ENCODE results near the gene IFNLR1.

IFNLR1 gene

DNA sequence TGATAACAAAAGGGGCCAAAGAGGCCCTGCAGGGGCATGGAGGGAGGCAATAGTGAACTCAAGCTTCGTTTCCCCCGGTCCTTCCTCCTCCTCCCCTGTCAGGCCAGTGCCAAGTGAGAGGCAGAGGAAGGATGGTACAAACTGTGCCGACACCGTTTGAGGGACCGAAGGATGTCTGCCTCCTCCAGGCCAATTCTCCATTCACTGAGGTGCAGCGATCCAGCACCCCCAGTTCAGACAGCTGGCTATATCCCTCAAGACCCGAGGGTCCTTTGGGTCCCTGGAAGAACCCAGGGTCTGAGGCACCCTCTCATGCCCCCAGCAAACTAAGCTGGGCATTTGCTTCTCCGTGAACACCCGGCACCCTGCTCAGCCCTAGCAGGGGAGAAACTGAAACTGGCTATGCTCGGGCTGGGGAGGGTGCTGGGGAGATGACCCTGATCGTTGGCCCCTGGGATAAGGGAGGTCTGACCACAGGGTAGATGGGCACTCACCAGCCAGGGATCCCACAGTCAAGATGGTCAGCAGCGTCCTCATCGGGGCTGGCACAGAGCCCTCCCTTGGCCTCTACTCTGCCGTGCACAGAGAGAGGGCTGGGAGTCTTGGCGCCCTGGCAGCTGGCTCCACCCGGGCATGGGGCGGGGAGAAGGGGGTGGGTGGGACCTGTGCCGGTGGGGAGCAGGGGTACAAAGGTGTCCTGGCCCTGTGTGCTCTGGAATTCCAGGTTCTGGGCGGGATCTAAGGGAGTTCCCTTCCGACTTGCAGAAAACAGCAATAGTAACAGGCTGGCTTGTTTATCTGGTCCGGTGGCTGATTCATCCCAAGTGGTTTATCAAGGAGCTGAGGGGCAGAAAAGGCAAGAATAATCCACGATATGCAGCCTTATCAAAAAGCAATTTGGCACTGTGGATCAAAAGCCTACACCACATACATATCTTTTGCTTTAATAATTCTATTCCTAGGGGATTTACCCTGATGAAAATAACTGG lies 44.2 kb downstream of the IFNLR1 start, which contains the start of gene IL22RA1:
IL22RA1 (minus strand) TSS at position 595 of the 989 bp plus-strand sequence; CDS start at position 537, 58 bp downstream.
- peak; percentile 6 for DNase-seq

DNA sequence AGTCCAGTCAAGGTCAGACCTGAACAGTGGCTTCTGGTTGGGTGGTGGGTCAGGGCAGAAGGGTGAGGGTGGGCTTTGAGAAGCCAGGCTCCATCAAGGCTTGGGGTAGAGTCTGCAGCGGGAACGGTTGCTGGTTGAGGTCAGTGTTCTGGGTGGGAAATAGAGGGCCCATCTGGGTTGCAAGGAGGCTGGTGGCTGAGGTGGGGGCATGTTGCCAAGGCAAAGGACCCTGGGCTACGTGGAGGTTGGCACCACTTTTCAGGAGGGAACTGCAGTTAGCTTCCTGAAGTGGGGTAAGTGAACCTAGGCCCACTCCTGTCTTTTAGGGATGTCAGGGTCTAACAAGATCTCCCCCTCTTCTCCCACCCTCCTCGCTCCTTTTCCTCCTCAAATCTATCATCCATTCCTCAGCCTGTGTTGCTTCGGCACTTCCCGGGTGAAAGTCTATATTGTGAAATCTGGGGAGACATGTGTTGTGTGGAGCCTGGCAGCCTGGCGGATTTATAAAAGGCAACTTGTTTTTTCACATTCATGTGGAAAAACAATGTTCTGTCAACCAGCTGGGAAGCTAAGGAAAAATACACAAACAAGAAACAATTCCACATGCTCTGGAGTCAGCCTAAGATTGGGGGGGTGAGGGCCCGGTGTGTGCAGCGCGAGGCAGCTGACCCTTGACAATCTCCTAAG lies 45.6 kb downstream of the IFNLR1 start:
- no peak for DNase-seq

DNA sequence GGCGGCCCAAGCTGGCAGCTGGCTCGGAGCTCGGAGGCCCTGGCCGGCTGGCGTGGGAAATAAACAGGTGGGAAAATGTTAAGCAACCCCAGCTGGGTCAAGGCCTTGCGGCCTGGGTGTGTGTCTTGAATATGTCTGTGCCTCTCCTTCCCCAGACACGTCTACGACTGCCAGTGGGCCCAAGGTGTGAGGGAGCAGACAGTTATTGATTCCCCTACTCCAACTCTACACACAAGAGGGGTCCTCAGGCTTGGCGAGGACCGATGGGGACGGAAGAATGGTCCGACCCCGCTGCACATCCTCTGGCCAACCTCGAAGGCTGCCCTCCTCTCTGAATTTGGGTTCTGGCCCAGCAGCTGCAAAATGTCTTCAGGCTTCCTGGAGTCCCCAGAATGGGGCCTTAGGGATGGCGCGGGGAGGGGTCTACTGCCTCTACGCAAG lies 46.3 kb downstream of the IFNLR1 start:
- no peak for DNase-seq

DNA sequence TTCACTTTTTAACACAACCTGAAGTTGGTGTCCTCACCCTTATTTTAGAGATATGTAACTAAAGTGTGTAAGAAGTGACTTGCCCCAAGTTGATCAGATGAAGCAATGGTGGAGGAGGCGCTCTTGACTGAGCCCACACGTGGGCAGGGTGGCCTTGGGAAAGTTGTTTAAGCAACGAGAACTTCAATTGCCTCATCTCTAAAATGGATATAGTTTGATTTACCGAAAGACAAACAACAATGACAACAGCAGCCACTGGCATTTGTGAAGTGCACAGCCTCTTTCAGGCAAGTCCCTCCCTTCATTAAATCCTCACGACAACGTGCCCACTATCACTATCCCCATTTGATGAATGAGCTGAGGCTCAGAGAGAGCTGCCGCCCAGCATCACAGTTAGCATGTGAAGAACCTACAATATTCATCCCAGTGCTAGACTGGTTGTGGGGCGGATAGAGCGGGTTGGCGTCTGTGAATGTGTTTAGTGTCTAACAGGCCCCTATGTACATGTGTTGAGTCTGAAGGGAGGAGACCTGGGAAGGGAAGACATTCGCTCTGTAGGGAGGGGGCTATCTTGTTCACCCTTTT lies 47.2 kb downstream of the IFNLR1 start:
- no peak for DNase-seq

DNA sequence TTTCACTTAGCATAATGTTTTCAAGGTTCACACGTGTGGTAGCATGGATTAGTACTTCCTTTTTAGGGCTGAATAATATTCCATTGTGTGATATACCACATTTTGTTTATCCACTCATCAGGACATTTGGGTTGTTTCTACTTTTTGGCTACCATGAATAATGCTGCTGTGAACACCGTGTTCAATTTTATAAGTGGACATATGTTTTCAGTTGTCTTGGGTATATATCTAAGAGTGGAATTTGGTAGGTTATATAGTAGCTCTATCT lies 47.9 kb downstream of the IFNLR1 start:
- DNase-seq = no peak

DNA sequence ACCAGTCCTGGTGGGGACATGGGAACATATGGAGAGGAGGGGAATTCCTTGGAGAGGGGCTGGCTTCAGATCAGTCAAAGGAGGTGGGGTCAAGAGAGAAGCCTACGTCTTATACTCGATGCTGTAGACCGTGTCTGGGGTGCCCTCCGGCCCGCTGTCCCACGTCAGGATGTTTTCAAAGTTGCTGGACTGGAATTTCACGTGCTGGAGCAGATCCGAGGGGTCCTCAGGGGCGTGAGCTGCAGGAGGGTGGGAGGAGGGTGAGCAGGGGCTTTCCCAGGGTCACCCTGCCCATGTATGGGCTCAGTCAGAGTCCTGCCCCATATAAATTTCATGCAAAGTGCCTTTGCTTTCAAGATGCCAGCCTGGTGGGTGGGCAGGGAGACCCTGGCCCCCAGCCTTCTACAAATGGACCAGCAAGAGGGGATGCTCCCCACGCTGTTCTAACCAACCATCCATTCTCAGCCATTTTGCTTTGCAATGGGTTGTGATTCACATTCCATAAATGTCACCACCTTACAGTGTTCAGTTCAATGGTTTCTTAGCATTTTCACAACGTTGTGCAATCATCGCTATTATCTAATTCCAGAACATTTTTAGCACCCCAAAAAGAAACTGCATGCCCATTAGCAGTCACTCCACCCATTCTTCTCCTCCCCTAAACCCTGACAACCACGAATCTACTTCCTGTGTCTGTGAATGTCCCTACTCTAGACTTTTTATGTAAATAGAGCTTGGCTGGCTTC lies 48.4 kb downstream of the IFNLR1 start:
- no peak for DNase-seq

DNA sequence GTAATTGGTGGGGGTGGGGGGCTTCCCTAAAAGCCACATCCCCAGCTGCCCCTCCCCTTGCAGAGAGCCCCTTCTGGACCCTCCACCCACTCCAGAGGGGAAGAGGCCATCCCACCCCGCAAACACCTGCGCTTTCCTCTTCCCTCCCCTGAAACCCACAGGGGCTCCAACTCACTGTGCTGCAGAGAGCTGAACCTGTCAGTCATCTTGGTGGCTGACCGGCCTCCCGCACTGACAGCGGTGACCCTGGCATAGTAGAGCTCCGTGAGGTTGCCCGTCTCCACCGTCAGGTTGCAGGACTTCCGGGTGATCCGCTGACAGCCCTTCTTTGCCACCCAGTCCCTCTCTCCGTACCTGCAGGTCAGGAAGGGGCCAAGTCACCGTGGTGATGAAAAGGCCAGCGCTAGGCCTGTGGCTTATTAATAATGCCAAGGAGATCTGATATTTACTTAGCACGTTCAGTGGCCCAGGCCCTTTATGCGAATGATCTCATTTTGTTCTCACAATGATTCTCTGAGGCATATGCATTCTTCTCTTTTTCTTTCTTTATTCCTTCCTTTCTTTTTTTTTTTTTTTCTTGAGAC lies 50.0 kb downstream of the IFNLR1 start:
- no peak for DNase-seq

DNA sequence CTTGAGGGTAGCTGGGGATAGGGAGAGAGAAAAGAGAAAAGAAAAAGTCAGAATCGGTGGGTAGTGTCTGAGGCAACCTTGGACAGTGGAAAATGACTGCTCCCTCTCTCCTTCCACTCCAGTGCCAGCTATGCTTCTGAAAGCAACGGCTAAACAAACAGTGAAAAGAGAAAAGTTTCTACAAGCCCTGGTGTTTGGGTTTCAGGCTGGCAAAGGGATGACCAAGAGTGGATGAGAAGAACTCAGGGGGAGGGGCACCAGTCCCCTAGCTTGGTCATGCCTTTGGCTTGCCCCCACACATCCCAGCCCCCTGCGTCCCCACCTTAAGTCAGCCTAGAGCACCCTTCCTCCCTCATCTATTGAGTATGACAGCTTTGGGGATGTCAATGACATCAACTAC lies 52.7 kb downstream of the IFNLR1 start:
- DNase-seq = no peak

DNA sequence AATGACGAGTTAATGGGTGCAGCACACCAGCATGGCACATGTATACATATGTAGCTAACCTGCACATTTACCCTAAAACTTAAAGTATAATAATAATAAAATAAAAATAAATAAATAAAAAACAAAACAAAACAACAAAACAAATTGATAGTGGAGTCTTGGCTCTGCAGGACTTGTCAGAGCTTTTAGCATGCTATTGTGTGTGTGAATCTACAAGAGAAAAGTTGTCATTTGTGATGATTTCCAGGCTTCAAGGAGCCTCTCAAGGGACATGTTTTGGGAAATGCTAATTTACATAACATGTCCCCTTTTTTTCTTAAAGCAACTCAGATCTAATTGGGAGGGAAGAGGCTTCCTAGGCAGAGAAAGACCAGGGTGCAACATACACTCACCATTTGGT lies 53.3 kb downstream of the IFNLR1 start:
- DNase-seq = no peak

DNA sequence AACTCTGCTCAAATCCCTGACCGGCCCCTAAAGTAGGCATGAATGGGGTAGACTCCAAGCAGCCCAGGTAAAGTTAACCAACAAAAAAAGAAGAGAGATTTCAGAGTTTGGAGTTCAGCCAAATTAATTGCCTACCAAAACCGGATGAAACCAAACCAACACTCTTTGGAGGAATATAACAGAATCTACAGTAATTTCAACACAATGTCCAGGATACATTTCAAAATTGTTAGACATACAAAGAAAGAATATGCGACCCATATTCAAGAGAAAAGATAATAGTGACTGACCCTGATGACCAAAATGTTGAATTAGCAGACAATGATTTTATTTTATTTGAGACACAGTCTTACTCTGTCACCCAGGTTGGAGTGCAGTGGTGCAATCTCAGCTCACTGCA lies 56.7 kb downstream of the IFNLR1 start:
- DNase-seq = no peak

DNA sequence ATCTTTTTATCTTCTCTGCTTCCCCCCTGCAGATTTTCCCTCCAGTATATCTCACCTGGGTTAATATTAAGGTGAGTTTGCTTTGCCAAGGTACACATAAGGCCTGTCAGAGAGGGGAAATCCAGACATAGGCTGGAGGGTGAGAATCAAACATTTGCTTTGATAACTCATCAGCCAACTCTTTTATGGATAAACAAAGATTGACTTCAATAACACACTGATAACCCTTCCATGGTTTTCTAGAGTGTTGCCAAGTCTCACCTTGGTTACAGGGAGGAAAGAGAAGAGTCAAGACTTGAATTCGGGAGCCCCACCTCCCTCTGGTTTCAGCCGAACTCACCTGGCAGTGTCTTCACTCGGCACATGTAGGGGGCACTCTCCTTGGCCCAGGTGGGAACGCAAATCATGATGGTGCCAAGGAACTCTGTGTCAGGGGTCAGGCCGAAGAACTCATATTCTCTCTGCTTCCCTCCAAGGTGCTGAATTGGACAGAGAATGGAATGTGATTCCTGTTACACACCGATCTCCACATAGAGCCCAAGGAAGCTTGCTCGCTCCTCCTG lies 59.2 kb downstream of the IFNLR1 start:
- no peak for DNase-seq

DNA sequence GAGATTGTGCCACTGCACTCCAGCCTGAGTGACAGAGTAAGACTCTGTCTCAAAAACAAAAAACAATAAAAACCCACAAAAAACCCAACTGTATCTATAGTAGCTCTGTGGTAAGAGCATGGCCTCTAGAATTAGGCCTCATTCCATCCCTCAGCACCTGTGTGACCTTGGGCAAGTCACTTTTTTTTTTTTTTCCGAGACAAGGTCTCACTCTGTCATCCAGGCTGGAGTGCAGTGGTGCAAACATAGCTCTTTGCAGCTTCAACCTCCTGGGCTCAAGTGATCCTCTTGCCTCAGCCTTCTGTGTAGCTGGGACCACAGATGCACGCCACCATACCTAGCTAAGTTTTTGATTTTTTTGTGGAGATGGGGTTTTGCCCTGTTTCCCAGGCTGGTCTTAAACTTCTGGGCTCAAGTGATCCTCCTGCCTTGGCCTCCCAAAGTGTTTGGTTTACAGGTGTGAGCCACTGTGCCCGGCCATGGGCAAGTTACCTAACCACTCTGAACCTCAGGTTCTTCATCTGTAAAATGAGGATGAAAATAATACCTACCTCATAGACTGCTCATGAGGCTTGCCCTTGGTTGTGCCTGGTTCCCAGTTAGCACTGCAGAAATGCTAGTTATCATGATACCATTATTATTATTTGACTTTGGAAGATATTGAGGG lies 59.8 kb downstream of the IFNLR1 start:
- DNase-seq = no peak

DNA sequence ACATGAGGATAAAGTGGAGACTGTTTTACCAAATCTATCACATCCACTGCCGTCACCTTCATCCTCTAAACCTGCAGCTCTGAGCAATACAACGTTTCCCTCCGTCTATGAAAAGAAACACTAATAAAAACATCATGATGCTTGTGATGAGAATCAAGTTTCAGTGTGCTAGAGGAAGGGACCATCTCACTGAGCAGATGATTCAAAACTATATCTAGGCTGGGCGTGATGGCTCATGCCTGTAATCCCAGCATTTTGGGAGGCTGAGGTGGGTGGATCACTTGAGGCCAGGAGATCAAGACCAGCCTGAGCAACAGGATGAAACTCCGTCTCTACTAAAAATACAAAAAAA lies 60.4 kb downstream of the IFNLR1 start:
- no peak for DNase-seq

DNA sequence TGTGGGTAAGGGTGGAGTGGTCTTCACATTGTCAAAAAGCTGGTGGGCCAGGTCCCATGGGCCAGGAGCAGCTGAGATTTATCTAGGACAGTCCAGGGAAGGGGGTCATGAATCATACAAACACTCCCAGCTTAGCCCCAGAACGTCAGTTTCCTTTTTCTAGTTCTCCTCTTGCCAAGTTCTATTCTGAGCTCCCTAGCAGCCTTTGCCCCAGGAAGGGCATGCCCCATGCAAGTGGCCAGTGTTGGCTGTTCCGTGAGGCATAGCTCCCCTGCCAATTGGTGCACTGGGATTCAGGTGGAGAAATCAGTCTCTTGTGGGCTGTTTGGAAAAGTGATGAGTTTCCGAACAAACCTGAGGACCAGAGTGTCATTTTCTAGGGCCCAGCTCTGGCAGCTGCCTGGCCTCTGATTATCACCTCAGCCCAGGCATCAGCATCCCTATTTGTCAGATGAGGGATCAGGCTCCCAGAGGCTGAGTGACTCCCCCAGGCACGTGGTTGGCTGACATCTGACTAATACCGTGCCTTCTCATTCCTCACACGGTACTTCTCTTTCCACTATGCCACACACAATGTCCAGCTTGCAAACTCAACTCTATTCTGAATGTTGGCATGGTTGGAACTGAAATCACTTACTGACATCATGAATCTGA lies 60.9 kb downstream of the IFNLR1 start:
- no peak for DNase-seq

DNA sequence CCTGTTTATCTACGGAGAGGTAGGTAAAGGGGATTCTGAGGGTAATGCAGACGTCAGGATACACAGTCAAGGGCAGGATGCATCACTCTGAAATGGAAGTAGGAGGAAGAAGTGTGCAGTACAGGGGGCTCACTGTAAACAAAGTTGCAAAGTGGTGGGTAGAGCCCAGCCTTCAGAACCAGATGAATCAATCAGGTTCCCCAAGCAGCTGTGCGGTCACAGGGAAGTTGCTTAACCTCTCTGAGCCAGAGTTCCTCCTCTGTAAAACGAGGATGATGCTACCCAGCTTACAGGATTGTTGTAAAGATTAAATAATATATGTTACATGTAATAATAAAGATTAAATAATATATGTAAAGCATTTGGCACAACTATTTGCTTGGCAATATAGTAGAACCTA lies 61.6 kb downstream of the IFNLR1 start:
- DNase-seq = no peak

DNA sequence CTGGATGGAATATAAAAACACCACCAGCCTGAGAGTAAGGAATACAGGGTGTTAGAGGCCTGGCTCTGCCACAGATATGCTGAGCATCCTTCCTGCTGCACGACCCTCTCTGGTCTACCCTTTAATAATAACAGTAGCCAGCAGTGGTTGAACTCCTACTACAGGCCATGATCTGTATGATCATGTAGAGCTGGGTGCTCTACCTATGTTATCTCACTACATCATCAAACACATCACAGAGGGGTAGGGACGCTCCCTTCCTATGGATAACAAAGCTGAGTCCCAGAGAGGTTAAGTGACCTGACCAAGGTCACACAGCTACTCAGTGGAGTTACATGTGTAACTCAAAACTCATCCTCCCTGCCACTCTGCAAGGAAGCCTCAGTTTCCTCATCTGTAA lies 62.1 kb downstream of the IFNLR1 start:
- DNase-seq = no peak

DNA sequence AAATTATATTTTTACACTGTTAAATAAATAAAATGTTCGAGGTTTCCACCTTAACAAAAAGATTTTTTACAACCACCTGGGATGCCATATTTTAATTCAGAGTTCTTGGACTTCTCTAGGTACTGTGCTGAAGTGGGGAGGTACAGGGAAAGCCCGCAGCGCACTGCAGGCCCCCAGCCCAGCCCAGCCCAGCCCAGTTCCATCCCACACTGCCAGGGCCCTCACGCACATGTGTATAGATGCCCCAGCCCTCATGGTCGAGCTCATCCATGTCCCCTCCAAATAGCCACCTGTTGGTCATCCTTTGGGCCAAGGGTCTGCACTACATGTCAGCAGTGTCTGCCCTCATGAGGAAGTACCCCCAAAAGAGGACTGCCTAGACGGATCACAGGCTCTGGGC lies 63.5 kb downstream of the IFNLR1 start:
- DNase-seq = no peak

DNA sequence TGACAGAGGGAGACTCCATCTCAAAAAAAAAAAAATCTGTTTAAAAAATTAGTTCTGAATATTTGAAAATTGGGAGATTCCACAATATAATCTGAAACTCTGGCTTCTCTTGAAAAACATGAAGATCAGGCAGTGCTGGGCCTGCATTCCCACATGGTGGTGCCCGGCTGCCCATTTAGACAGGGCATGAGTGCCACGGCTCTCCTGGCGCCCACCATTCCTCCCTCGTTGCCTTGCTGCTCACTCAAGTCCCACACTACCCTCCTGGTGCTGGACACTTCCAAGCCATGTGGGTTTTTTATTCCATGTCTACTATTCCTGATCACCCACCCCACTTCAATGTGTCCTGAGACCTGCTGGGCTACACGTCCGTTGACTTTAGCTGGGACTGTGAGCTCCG lies 64.3 kb downstream of the IFNLR1 start:
- DNase-seq = no peak

DNA sequence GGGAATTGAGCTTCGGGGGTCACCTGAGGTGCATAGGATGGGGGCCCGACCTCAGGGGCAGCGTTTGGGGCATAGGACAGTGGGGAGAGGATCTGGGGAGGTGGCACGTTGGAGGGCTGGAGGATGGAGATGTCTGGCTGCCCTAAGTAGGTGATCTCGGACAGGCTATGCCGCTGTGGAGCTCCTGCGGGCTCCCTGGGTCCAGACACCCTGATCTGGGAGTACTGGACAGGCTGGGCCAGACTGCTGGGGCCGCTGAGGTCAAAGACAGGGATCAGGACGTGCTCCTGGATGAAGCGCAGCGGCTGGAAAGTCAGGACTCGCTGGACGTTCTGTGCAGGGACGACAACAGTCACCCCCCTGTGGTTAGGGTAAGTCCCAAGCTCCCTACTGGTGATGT lies 65.7 kb downstream of the IFNLR1 start:
- no peak for DNase-seq

DNA sequence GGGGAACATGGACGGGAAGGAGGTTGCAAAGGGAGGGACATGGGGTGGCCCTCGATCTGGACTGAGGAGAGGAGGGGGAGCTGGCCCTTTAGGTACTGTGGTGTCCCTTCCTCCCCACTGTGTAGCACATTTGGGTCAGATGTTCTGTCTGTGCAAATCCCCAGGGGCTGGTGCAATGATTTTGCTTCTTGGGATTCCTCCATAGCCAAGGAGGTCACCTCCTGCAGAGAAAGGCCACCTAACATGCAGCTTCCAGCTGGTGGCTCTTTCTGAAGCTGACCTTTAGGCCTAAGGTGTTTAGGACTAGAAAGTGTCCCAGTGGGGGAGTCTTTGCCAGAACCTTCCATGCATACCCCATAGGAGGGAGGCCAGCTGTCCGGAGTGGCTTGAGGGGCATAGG lies 66.1 kb downstream of the IFNLR1 start:
- DNase-seq = no peak
